Immature natural killer cell (primary cell): Measurements from ENCODE around the gene LRP1B. TPM values are rescaled to one million over a fixed set of nuclear protein-coding genes. Genes with fewer than 3 reads are reported as not detected.
"Not testable (repeated sequence)": the region's sequence is repeated elsewhere in the genome, so short reads cannot be mapped to it uniquely, and the experiment has no call there.

ENCODE experiments used
- DNase-seq, 3 donors: peaks; one replicate each; pipeline ENCODE4 v3.0.0; 2022; ENCODE audit warnings: mixed read lengths in 1 of 3
- H3K27ac Mint-ChIP-seq, 6 donors: one replicate each; pipeline ENCODE4 v1.8.0; 2020; ENCODE audit warnings: mixed read lengths in 6 of 6, mild to moderate bottlenecking in 5 of 6, inconsistent platforms in 4 of 6, moderate library complexity in 3 of 6
- H3K27me3 Mint-ChIP-seq, 3 donors: one replicate each; pipeline ENCODE4 v1.8.0; 2020 to 2021; ENCODE audit warnings: low read depth in 3 of 3, mild to moderate bottlenecking in 3 of 3, mixed read lengths in 3 of 3, moderate library complexity in 3 of 3, inconsistent platforms in 1 of 3
- H3K36me3 Mint-ChIP-seq, 3 donors: one replicate each; pipeline ENCODE4 v1.8.0; 2020; ENCODE audit warnings: mixed read lengths in 3 of 3, inconsistent platforms in 2 of 3, mild to moderate bottlenecking in 2 of 3
- H3K4me1 Mint-ChIP-seq, 2 donors: one replicate each; pipeline ENCODE4 v1.8.0; 2020; ENCODE audit warnings: inconsistent platforms in 2 of 2, mild to moderate bottlenecking in 2 of 2, mixed read lengths in 2 of 2, moderate library complexity in 1 of 2
- H3K4me3 Mint-ChIP-seq, 5 donors: one replicate each; pipeline ENCODE4 v1.8.0; 2020; ENCODE audit warnings: mild to moderate bottlenecking in 5 of 5, mixed read lengths in 5 of 5, inconsistent platforms in 3 of 5, moderate library complexity in 3 of 5
- H3K9me3 Mint-ChIP-seq, 6 donors: one replicate each; pipeline ENCODE4 v1.8.0; 2020; ENCODE audit warnings: mild to moderate bottlenecking in 6 of 6, mixed read lengths in 6 of 6, inconsistent platforms in 4 of 6, moderate library complexity in 3 of 6
- polyA plus RNA-seq, 3 donors: library from polyadenylated mRNA; unstranded; fragments of 300-500 nt; fragmentation: Illumina TruSeq; gene quantifications; one replicate each; pipeline ENCODE4 v1.2.3, GENCODE V29; 2021

LRP1B gene
- polyA plus RNA-seq, 3 donors from 2014 or later, result not detected

GRCh38 chr2:141003967-141004657 lies 1126.7 kb downstream of the LRP1B start:
- H3K27me3 Mint-ChIP-seq, result no peaks in the 10 kb centered on the region
- no peak overlapping the region for H3K4me3 Mint-ChIP-seq
- no peaks in the 10 kb centered on the region for H3K4me1 Mint-ChIP-seq
- no peaks in the 10 kb centered on the region for H3K36me3 Mint-ChIP-seq
- DNase-seq, result no peak
- H3K9me3 Mint-ChIP-seq, result peaks cover 9 to 29% (median 11%) of the 10 kb centered on the region in 6 donors
- no peak overlapping the region for H3K27ac Mint-ChIP-seq

GRCh38 chr2:141001750-141002149 lies 1129.1 kb downstream of the LRP1B start:
- Mint-ChIP-seq H3K9me3 (peaks cover 9 to 46% (median 13%) of the 10 kb centered on the region in 6 donors), H3K4me1 (no peaks in the 10 kb centered on the region), H3K27me3 (no peaks in the 10 kb centered on the region), H3K4me3 (no peak overlapping the region), H3K27ac (no peak overlapping the region), H3K36me3 (no peaks in the 10 kb centered on the region)
- DNase-seq, result no peak

- Mint-ChIP-seq H3K27ac (no peak overlapping the region), H3K36me3 (no peaks in the 10 kb centered on the region), H3K9me3 (peaks cover 2 to 46% (median 8%) of the 10 kb centered on the region in 6 donors), H3K4me1 (no peaks in the 10 kb centered on the region), H3K27me3 (peaks cover 0 to 3% (median 0%) of the 10 kb centered on the region in 3 donors), H3K4me3 (no peak overlapping the region)
- no peak for DNase-seq
These were observed 1132.2 kb downstream of the LRP1B start for GRCh38 chr2:140998577-140998976.

GRCh38 chr2:140998017-140998416 lies 1132.8 kb downstream of the LRP1B start:
- Mint-ChIP-seq H3K27me3 (peaks cover 0 to 3% (median 0%) of the 10 kb centered on the region in 3 donors), H3K36me3 (no peaks in the 10 kb centered on the region), H3K27ac (no peak overlapping the region), H3K4me3 (no peak overlapping the region), H3K4me1 (no peaks in the 10 kb centered on the region), H3K9me3 (peaks cover 0 to 47% (median 9%) of the 10 kb centered on the region in 6 donors)
- no peak for DNase-seq

DNA sequence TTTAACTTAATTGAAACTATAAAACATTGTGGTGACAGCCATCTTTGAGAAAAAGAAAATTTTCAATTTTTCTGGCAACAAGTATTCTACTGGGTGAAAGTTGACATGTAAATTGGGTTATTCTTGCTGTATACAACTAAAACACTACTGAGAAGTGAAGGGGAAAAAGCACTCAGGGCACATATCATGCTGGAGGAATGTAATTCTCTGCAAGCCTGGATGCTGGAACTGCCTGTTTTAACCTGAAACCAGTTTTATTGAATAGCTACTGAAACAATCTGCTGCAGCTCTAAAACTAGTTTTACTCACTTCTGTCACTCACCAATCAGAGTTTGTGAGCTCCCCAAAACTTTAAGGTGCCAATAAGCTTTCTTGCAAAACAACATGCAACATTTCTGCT lies 1136.0 kb downstream of the LRP1B start:
- peaks cover 0 to 39% (median 9%) of the 10 kb centered on the region in 6 donors for H3K9me3 Mint-ChIP-seq
- no peaks in the 10 kb centered on the region for H3K36me3 Mint-ChIP-seq
- no peaks in the 10 kb centered on the region for H3K4me1 Mint-ChIP-seq
- H3K4me3 Mint-ChIP-seq, result no peak overlapping the region
- no peak for DNase-seq
- no peak overlapping the region for H3K27ac Mint-ChIP-seq
- H3K27me3 Mint-ChIP-seq, result peaks cover 0 to 3% (median 0%) of the 10 kb centered on the region in 3 donors

DNA sequence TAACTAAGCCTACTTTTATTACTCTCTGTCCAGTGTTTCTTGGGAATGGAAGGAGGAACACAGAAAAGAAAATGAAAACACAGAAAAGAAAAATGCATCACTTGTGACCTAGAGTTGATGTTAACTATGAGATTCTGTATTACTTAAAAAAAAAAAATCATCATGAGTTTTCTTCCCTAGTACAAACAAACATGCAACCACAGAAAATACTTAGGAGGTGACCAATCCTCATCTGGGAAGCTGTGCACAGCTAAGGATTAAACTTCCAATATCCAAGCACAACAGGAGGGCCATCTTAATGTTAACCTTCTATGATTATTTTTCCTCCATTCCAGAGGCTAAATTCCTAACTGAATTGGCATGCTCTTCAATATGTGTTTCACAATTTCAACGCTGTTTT lies 1140.4 kb downstream of the LRP1B start:
- Mint-ChIP-seq H3K27me3 (no peaks in the 10 kb centered on the region), H3K4me3 (no peak overlapping the region), H3K4me1 (no peaks in the 10 kb centered on the region), H3K27ac (no peak overlapping the region), H3K36me3 (no peaks in the 10 kb centered on the region), H3K9me3 (peaks cover 0 to 34% (median 11%) of the 10 kb centered on the region in 6 donors)
- no peak for DNase-seq

DNA sequence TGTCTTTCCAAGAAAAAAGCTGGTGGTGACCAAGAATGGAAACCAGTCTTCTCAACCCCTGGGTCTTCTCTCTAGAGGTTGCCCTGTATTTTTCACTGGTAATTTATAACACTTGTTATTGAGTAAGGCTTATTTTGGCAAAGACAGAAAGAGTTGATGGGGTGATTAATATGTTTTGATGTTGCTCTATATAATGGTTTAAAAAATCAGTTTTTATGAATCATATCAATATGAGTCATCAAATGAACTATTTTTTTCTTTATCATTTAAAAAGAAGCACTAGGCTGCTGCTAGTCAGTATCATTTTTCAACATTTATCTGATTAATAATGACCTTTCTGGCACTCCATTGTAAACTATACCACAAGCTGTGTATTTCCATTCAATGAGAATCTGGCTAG lies 1142.2 kb downstream of the LRP1B start:
- Mint-ChIP-seq H3K9me3 (peaks cover 2 to 35% (median 10%) of the 10 kb centered on the region in 6 donors), H3K27me3 (no peaks in the 10 kb centered on the region), H3K4me3 (no peak overlapping the region), H3K36me3 (no peaks in the 10 kb centered on the region), H3K4me1 (no peaks in the 10 kb centered on the region), H3K27ac (no peak overlapping the region)
- no peak for DNase-seq

GRCh38 chr2:140986456-140986855 lies 1144.4 kb downstream of the LRP1B start:
- no peak for DNase-seq
- no peaks in the 10 kb centered on the region for H3K4me1 Mint-ChIP-seq
- H3K36me3 Mint-ChIP-seq, result no peaks in the 10 kb centered on the region
- H3K27me3 Mint-ChIP-seq, result no peaks in the 10 kb centered on the region
- peaks cover 2 to 29% (median 11%) of the 10 kb centered on the region in 6 donors for H3K9me3 Mint-ChIP-seq
- H3K27ac Mint-ChIP-seq, result no peak overlapping the region
- no peak overlapping the region for H3K4me3 Mint-ChIP-seq

DNA sequence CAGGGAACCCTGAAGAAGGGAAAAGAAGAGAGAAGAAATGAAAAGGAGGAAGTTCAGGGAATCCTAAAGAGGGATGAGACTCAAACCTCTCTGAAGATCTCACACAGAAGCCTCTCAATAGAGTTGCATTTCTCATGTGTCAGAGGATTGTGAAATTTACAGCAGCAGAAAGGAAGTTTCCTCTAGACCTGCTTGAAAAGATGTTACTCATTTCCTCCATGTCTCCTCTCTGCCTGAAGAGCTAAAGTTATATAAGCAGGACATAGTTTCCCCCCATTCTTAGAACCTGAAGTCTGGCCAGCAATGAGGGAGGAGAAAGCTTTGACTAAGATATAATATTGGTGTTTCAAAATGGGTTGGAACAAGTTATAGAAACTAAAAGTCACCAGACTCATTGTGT lies 1155.6 kb downstream of the LRP1B start:
- peaks cover 0 to 1% (median 0%) of the 10 kb centered on the region in 3 donors for H3K27me3 Mint-ChIP-seq
- DNase-seq, result no peak
- no peak overlapping the region for H3K4me3 Mint-ChIP-seq
- H3K36me3 Mint-ChIP-seq, result peaks cover 0 to 3% (median 0%) of the 10 kb centered on the region in 3 donors
- H3K27ac Mint-ChIP-seq, result no peak overlapping the region
- peaks cover 8 to 38% (median 19%) of the 10 kb centered on the region in 6 donors for H3K9me3 Mint-ChIP-seq
- no peaks in the 10 kb centered on the region for H3K4me1 Mint-ChIP-seq

DNA sequence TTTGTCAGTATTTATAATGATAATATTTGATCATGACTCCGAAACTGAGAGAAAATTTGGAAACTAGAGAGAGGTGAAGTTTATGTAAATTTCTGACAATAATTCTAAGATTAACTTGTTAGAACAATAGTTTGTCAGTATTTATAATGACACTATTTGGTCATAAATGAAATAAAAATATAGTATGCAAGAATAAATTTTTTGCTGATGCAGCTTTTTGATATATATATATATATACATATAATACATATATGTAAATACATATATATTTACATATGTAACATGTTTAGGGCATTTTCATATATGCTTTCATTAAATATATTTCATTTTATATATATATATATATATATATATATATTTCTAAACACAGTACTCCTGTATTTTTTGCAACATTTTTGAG lies 1158.1 kb downstream of the LRP1B start:
- H3K9me3 Mint-ChIP-seq, result peaks cover 15 to 39% (median 32%) of the 10 kb centered on the region in 6 donors
- H3K36me3 Mint-ChIP-seq, result peaks cover 0 to 7% (median 0%) of the 10 kb centered on the region in 3 donors
- no peaks in the 10 kb centered on the region for H3K4me1 Mint-ChIP-seq
- no peak overlapping the region for H3K27ac Mint-ChIP-seq
- H3K27me3 Mint-ChIP-seq, result peaks cover 0 to 1% (median 0%) of the 10 kb centered on the region in 3 donors
- no peak for DNase-seq
- no peak overlapping the region for H3K4me3 Mint-ChIP-seq

DNA sequence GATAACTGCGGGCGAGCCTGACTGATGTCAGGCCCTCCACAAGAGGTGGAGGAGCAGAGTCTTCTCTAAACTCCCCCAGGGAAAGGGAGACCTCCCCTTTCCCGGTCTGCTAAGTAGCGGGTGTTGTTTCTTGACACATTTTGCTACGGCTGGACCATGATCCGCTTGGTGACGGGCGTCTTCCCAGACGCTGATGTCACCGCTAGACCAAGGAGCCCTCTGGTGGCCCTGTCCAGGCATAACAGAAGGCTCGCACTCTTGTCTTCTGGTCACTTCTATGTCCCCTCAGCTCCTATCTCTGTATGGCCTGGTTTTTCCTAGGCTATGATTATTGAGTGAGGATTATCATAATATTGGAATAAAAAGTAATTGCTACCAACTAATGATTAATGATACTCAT lies 1166.5 kb downstream of the LRP1B start:
- not testable (repeated sequence) for H3K4me1 Mint-ChIP-seq, H3K36me3 Mint-ChIP-seq, H3K27me3 Mint-ChIP-seq, H3K27ac Mint-ChIP-seq, DNase-seq, H3K4me3 Mint-ChIP-seq
- H3K9me3 Mint-ChIP-seq, result peaks cover 8 to 24% (median 11%) of the 10 kb centered on the region in 6 donors

DNA sequence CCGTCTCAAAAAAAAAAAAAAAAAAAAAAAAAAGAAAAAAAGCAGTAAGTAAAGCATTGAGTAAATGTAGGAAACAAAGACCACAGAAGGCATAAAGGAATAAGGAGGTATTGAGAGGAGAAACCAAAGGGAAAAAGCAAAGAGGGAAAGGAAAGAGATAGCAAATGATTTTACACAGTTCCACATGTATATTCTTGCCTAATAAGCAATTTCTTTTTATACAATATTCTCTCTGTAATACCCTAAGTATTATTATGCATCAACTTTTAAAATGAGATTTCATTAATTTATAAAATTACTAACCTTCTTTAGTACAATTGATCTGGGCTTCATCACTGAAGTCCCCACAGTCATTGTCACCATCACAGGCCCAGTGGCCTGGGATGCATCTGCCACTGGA lies 1180.9 kb downstream of the LRP1B start:
- H3K4me1 Mint-ChIP-seq, result no peaks in the 10 kb centered on the region
- H3K27me3 Mint-ChIP-seq, result peaks cover 0 to 2% (median 0%) of the 10 kb centered on the region in 3 donors
- no peak overlapping the region for H3K27ac Mint-ChIP-seq

GRCh38 chr2:140947236-140947635 lies 1183.6 kb downstream of the LRP1B start:
- Mint-ChIP-seq H3K27me3 (peaks cover 0 to 2% (median 0%) of the 10 kb centered on the region in 3 donors), H3K27ac (no peak overlapping the region)

More for the DNA sequence above, 1180.9 kb downstream of the LRP1B start:
- Mint-ChIP-seq H3K36me3 (no peaks in the 10 kb centered on the region), H3K9me3 (peaks cover 5 to 34% (median 13%) of the 10 kb centered on the region in 6 donors), H3K4me3 (no peak overlapping the region)
- DNase-seq, result no peak

GRCh38 chr2:140943867-140944266 lies 1186.9 kb downstream of the LRP1B start:
- H3K4me3 Mint-ChIP-seq, result no peak overlapping the region
- no peak for DNase-seq

More at GRCh38 chr2:140947236-140947635, 1183.6 kb downstream of the LRP1B start:
- no peak for DNase-seq
- Mint-ChIP-seq H3K4me1 (no peaks in the 10 kb centered on the region), H3K4me3 (no peak overlapping the region), H3K36me3 (no peaks in the 10 kb centered on the region), H3K9me3 (peaks cover 8 to 50% (median 19%) of the 10 kb centered on the region in 6 donors)

DNA sequence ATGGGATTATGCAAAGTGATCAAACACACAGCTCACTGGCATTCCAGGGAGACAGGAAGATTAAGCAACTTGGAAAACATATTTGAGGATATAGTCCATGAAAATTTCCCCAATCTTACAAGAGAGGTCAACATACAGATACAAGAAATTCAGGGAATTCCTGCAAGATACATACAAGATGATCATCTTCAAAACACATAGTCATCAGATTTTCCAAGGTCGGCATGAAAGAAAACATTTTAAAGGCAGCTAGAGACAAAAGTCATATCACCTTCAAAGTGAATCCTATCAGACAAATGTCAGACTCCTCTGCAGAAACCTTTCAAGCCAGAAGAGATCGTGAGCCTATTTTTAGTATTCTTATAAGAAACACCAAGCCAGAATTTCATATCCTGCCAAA lies 1188.5 kb downstream of the LRP1B start:
- Mint-ChIP-seq H3K4me3 (no peak overlapping the region), H3K27ac (no peak overlapping the region), H3K36me3 (no peaks in the 10 kb centered on the region), H3K27me3 (no peaks in the 10 kb centered on the region), H3K4me1 (no peaks in the 10 kb centered on the region), H3K9me3 (peaks cover 7 to 63% (median 26%) of the 10 kb centered on the region in 6 donors)
- DNase-seq, result no peak

More at GRCh38 chr2:140943867-140944266, 1186.9 kb downstream of the LRP1B start:
- H3K4me1 Mint-ChIP-seq, result no peaks in the 10 kb centered on the region
- no peaks in the 10 kb centered on the region for H3K27me3 Mint-ChIP-seq
- peaks cover 5 to 54% (median 30%) of the 10 kb centered on the region in 6 donors for H3K9me3 Mint-ChIP-seq
- H3K36me3 Mint-ChIP-seq, result no peaks in the 10 kb centered on the region
- no peak overlapping the region for H3K27ac Mint-ChIP-seq
